NCI-H2107 treated with DMSO at 0.1 percent for 48 hours (cell line): ENCODE measurements around the gene TCF7L2.
"Not testable (repeated sequence)": the region's sequence is repeated elsewhere in the genome, so short reads cannot be mapped to it uniquely, and the experiment has no call there.

Experiments
- DNase-seq: peaks from one replicate; lab custom pipeline; 2025; ENCODE audit not compliant: unreplicated experiment; lab: John Stamatoyannopoulos, UW

The TCF7L2 gene

DNA sequence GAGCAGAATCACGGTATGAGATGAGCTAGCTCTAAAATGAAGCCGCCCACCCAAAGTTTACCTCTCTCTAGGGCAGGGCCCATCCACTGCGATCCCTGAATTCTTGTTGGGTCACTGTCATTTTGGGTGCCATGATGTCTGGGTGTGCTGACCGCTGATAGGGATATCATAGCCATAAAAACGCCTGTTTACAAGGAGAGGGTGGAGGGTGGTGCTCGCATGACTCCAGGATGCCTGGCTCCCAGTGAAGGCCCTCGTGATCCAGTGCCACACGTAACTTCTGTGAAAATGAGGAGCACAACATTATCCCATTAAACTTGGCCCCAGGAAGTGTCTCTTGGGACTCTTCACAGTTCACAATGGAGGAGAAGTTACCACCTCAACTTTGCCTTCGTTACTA is 139.5 kb downstream of the TCF7L2 start:
- no peak for DNase-seq

DNA sequence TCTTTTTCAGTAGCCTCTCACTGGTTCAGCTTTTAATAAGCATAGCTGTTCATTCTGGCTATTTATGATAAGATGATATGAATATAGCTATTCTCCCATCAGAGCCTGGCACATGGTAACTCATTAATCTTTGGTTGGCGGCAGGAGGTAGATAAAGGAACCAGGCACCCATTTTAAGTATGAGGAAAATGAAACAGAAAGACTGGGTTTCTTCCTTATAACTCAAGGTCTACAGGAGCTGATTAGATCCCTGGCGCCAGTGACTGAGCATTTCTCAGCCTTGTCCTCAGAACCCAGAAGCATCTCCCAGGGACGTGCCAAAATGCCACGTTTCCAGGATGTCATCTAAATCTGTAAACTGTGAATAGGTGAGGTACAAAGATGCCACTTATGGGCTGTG is 141.9 kb downstream of the TCF7L2 start:
- DNase-seq, result no peak

DNA sequence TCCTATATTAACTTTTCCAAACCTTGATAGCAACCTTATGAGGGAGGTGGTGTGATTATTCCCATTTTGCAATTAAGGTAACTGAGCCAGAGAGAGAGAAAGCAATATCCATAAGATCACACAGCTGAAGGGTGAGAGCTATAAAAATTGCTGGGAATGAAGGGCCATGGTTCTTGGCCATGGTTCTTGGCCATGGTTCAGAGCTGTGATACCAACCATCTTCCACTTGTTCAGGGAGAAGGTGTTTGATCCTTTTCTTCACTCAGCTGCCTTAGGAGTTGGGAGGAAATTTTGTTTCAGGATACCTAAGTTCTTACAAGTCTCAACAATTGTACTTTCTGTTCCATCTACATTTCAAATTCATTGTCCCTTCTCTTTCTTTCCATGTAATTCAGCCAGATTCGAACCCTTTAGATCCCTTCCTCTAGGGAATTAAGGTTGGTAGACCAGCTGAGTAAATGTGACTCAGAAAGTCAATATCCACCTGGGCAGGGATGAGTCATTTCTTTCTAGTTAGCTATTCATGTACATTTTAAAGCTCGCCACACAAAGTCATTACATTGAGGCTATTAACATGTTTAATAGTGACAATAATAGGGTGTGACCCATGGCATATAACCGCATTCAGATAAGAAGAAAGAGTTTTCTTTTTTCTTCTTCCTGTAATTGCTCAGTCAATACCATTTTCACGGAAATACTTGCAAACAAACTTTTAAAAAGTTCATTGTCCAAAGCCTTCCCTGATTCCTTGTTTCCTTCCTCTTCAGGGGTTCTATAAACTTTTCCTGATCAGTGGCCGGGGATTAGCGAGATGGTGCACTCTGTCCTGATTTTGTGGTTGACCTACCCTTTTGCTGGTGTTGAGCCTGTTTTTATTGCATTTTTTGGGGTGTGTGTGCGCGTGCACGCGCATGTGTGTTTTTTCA is 143.4 kb downstream of the TCF7L2 start:
- no peak for DNase-seq

DNA sequence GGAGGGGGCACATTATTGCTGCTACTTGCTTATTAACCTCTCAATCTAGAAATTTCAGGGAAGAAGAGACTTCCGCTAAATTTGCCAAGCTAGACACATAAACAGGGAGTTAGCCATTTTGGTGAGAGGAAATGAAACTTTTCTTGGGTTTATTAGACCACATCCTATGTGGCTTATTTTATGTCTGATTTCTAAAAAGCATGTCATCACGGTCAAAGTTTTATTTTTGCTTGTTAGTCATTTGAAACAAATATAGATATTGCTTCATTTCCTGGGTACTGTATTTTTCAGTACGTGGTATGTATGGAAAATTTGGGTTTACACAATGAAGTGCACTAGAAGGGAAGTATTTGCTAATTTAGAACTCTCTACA is 144.1 kb downstream of the TCF7L2 start:
- no peak for DNase-seq

DNA sequence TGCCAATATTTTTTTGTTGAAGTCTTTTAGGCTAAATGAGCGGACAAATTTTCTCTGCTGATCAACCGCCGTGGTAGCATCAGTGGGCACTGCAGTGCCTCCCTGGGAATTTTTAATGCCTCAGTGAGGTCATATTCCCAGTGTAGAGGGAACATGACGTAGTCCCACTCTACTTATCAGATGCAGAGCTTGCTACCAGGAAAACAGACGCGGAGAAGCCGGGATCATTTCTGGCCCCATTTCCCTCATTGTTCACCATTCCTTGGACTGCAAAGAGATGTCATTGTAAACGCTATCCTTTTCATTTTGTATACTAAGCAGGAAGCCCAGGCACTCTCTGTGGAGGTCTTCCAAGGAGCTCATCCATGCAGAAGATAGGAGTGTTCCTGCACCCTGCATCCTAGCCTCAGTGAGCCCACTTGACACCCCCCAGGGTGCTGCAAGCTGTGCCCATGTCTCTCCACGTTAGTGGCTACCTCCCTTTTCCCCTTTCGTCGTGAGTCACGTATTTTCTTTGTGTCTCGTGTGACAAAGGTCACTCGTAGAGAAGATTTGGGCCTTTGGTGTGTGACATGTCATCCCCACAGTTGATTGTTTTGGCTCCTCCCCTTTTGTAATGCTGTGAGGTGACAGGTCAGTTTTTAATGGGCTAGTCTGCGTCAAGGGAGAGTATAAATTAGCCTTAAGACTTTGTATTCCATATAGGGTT is 145.5 kb downstream of the TCF7L2 start:
- DNase-seq, result no peak

DNA sequence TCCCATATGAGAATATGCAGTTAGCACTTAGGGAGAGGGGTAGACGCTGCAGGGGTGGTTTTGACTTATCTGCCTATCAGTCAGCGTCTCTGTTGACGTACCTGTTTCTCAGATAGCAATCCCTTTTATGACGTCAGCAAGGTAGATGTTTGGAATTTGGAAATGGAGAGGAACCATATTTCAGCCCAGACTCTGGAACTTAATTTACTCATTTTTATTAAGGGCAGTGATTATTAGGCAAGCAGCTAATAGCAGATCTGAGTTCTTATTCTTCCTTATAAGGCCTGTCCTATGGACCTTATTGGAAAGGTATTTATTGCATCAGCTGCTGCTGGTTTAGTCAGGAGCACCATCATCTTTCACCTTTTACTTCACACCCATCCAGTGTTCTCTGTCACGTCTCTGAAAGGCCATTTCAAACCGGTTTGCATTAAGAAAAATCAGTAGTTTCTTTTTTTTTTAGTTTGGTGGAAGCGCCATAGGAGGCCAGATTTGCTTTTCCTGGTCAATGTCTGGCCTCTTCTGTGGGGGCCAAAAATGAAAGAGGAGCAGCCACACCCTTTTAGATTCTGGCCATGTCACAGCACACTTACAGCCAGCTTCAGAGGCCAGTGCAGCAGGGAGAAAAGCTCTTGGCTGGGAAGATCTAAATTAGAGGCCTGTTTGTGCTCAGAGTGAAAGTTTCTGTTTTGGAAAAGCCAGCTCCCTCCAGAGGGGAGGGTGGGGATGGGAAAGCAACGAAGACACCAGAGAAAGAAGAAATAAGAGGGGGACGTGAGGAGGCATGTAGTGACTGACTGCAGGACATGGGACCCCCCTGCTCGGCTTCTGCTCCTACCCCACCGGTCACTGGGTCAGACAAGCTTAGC is 146.3 kb downstream of the TCF7L2 start:
- DNase-seq, result no peak

DNA sequence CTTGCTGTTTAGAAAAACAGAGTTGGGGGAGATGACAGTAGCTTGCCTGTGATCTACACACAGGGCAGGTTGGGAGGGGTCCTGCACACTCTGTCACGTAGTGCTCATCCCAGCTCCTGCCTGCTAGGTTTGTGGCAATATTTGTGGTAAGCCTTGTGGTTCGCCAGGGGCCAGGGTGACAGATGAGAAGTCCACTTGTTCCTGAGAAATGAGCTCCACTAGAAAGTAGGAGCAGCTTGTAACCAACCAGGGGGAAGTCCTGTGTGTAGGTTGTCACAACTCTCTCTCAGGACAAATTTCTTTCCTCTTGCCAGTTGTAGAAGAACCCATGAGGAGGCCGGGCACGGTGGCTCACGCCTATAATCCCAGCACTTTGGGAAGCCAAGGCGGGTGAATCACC is 147.0 kb downstream of the TCF7L2 start:
- DNase-seq, result no peak

DNA sequence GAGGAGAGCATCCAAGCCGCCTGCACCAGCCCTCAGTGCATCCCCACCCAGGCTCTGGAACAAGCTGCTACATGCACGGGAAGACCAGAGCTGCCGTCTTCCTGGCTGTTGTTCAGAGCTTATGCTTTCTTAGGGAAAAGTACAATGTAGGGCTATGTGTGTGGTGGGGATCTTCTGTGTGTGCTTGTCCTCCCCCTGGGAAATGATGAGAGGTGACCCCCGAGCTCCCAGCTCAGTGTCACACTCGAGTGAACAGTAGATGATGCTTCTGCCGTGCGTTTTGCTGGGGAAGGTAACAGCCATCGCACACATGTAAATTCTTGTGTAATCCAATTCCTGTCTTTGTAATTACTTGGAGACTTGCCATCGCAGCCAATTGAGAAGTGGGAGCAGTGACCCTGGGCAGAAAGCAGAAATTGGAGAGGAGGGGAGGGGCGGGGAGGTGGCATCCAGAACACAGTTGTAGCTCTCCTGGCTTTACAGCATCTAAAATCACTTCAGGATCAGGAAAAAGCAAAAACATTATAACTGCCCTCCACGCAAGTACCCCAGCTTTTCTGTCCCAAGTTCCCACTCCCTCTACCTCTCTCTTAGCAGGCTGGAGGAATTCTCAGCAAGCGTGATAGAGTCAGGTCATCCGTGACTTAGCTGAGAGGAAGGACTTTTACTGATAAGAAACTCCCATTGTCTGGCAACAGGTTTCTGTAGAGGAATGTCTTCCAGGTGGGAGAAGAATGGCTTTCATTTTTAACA is 149.6 kb downstream of the TCF7L2 start:
- DNase-seq, result peak; percentile 57

DNA sequence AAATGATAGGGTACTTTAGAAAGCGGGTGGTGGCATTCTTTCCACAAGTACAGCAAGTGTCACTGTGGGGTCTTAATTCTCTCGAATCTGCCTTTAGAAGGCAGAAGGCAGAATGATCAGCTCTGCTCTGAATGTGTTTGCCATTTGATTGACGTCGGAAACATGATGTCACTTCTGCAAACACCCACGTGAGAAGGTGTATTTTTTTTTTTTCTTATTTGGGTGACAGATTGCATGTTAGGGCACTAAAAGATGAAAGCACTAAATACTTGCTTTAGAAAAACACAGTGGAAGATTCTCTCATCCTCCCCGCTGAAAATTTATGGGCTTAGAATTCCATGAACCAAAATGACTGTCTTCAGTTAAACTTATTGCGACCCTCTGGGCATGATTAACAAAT is 150.2 kb downstream of the TCF7L2 start:
- DNase-seq, result no peak

DNA sequence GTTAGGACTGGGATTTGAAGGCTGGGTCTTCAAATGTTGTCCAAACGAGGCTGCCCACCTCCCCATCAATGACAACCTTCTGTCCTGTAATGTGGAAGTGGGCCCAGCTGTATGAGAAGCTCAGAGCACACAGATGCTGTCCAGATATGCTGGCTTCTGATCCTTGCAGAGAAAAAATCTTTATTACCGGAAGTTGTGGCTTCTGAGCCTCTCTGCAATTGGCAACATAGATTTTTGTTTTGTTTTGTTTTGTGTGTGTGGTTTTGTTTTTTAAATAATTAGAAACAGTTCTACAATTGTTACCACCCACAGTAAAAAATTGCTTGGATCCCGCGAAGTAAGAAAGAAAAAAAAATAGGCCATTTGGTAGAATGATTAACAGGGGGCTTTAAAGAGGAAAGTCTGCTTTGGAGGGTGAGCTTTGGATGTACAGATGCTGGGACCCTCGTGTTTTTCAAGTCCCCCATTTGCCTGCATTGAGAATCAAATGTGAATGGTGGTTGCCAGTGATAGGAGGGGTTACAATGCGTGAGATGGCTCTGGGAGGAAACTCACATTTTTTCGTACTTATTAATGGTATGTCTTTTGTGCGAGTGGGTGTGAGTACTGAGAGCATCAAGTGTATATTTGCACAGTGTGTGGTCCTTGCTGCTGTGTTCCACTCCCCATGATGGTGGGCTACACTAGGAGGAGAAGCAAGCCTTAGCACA is 153.2 kb downstream of the TCF7L2 start:
- DNase-seq, result no peak

DNA sequence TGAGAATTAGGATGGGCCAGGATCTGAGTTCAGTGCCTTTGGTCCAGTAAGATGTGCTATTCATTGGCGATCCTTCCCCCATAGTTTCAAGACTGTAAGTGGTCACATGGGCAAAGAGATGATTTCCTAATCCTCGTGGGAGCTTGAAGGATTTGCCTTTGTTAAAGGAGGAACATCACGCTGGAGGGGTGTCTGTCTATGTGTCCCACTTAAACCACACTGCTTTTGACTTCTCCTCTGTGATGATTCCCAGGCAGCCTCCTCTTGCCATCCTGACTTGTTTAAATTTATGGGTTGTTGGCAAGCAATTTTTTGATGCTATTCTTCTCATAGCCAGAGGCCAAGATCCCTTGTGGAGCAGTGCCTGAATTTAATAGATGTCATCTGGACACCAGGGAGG is 154.0 kb downstream of the TCF7L2 start:
- no peak for DNase-seq

DNA sequence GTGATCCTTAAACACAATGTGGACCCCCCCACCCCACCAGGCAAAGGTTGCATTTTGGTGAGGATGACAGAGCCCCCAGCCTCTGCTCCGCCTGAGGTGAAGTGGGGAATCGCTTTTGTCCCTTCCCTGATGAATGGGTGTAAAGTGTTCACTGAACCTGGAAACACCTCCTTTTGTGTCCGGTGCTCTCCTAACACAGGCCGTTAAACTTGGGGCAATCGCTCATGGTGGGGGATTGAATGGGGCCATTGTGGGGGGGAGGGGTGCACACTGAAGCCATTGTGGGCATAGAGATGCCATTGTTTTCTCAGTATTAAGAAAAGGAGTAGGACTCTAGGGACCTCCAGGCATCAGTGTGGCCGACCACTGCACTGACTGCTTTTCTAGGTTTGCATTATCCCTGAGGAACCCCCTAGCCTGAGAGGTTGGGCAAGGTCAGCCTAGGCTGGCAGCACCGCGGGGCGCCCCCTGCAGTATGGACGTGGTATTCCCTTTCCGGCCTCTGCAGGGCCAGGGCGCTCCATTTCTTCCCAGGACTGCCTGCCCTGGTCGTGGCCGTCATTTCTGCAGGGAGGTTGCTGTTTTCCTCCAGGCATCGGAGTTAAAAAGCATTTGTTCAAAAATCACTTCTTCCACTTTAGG is 158.3 kb downstream of the TCF7L2 start:
- no peak for DNase-seq

DNA sequence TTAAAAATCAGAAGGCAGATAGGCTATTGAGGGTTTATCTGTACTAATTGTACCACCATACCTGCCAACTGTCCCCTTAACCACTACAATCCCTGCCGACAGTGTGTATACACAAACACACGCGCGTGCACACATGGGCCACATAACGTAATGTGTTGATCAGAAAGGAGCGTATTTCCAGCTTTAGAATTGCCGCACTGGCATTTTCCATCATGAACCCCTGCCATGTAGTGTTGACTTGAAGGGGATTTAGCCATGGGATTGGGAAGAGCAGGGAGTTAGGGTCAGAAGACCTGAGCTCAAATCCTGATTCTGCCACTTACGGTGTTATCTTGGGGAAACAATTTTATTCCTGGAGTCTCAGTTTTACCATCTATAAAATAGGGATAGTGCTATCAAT is 158.9 kb downstream of the TCF7L2 start:
- DNase-seq, result no peak

DNA sequence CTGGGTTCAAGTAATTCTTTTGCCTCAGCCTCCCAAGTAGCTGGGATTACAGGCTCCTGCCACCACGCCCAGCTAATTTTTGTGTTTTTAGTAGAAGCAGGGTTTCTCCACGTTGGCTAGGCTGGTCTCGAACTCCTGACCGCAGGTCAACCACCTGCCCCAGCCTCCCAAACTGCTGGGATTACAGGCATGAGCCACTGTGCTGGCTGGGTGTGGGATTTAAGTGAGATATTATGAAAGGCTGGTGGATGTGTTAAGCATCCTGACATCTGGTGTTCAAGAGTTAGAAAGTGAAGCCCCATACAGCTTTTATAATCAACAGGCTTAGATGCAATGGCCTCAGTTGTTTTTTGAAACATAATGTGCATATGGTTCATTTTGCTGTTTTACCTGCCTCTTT is 159.4 kb downstream of the TCF7L2 start:
- not testable (repeated sequence) for DNase-seq

DNA sequence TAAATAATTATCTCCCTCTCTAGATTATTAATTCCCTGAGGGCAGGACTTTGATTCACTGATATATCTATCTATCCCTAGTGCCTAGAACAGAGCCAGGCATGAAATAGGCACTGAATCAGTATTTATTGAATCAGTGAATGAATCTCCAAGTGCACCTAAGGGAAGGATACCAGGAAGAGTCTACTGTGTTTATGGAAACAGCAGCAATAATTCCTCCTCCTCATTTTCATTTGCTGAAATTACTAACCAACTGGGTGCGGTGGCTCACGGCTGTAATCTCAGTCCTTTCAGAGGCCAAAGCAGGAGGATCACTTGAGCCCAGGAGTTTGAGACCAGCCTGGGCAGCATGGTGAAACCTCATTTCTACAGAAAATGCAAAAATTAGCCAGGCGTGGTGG is 161.2 kb downstream of the TCF7L2 start:
- DNase-seq, result no peak

DNA sequence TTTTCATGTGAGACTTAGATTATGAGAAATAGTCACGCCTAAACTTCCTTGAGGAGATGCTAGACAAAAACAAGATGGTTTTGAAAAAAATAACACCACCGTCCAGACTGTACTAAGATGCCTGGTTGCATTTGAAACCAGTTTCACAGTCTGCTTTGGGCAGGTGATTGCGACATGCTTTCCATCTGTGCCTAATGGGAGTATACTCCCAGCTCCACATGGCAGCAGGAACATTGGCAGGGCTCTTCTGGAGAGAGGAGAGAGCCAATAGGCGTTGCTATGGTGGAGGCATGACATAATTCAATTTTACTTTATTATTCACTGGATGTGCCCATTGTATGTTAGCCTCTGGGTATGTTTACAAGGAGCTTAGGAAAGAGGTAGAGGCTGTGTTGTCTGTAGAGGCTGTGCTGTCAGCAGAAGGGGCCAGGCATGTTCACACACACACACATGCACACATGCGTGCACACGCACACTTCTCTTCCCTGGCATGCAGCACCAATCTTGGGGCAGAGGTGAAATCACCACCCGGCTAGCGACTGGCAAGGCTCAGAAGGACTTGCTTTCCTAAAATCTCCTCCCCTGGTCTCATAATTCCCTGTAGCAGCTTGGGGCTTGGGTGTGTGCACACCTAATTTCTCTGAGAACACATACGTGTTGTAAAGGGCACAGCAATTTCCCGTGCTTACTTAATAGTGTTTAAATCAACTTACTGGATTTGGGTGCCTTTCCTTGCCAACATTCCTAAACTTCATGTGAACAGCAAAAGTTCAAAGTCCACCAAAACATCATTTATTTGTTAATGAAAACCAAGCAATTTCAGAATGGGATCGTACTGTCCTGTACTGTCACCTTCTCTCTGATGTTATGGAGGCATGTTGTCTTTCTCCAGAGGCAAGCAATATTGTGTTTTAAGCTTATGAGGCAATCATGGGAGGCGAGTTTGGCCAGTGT is 162.1 kb downstream of the TCF7L2 start:
- no peak for DNase-seq

DNA sequence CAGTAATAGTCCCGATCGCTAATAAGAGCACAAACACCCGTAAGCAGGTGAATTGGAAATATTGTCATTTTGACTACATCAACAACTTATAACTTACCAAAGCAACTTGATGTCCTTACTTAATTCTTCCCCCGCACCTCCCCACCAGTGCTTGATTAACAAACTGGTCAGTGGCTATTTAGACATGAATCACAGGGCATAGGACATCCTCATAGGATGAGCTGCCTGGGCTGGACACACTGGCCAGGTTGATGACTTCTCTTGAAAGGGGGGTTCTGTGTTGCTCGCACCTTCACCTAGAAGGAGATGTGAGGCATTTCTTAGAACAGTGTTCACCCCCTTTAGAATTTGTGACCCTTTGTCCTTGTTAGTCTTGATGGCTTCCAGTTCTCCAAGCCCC is 163.2 kb downstream of the TCF7L2 start:
- no peak for DNase-seq

DNA sequence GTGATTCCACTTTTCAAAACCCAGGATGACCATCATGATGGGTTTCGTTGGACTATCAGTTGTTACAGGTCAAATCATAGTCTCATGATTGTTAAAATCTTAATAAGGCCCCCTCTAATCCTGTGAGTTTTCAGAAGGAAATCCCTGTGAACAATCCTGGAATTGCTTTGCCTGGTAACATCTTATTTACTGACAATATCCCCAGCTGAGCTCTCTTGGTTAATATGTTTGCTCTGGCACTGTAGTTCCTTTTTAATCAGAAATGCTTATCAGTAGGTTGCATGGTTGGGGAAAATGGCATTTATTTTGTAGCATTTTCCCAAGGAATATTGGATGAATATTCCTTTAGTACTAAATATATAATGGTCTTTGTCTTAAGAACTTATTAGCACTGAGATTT is 163.9 kb downstream of the TCF7L2 start:
- no peak for DNase-seq

DNA sequence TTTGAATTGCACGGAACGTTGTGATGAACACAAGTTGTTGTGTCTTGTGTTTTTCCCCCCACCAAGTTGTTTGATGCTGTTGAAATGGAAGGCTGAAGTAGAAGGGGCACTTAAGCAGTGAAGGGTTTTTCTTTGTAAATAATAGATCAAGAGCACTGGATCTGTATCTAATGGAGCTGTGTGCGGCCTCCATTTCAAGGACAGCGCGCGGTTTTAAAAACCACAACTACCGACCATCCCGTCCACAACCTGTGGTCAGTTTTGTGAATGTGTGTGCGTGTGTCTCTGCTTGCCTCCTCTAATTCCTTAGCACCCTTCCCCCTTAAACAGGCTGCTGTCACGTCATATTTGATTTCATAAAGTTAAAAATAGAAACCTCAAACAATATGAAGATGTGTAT is 165.5 kb downstream of the TCF7L2 start:
- no peak for DNase-seq
